Glutamatergic neuron (in vitro differentiated cells): ENCODE measurements around the gene CLRN3. TPM values are rescaled to one million over a fixed set of nuclear protein-coding genes. Genes with fewer than 3 reads are reported as not detected.

Source experiments
- DNase-seq: peaks from one replicate; pipeline ENCODE4 v3.0.0; 2022
- H3K27ac Mint-ChIP-seq: one replicate; pipeline ENCODE4 v1.8.0; 2020; ENCODE audit warnings: mild to moderate bottlenecking, mixed read lengths, inconsistent platforms; ENCODE audit not compliant: unreplicated experiment
- H3K27me3 Mint-ChIP-seq: one replicate; pipeline ENCODE4 v1.8.0; 2020; ENCODE audit warnings: mild to moderate bottlenecking, moderate library complexity, mixed read lengths, inconsistent platforms; ENCODE audit not compliant: unreplicated experiment
- H3K36me3 Mint-ChIP-seq: one replicate; pipeline ENCODE4 v1.8.0; 2020; ENCODE audit warnings: mild to moderate bottlenecking, mixed read lengths, inconsistent platforms; ENCODE audit not compliant: unreplicated experiment
- H3K4me1 Mint-ChIP-seq: one replicate; pipeline ENCODE4 v1.8.0; 2020; ENCODE audit warnings: mild to moderate bottlenecking, low read depth, mixed read lengths, inconsistent platforms; ENCODE audit not compliant: unreplicated experiment
- H3K4me3 Mint-ChIP-seq: one replicate; pipeline ENCODE4 v1.8.0; 2020; ENCODE audit warnings: mild to moderate bottlenecking, mixed read lengths, inconsistent platforms; ENCODE audit not compliant: unreplicated experiment
- H3K9me3 Mint-ChIP-seq: one replicate; pipeline ENCODE4 v1.8.0; 2020; ENCODE audit warnings: mild to moderate bottlenecking, moderate library complexity, mixed read lengths, inconsistent platforms; ENCODE audit not compliant: unreplicated experiment
- CTCF ChIP-seq: fragments of 200-600 bp; sonication (generic); IDR thresholded peaks from one replicate; pipeline ENCODE4 v1.5.0; 2021; ENCODE audit not compliant: partially characterized antibody, unreplicated experiment
- total RNA-seq: library from RNA; stranded (reverse); fragmentation: NEBNext Ultra II Directional; extraction: Animal tissue kit (Norgen Biotek cat#: 25700); gene quantifications from one replicate; pipeline ENCODE4 v1.2.1, GENCODE V29; 2021; ENCODE audit not compliant: unreplicated experiment

Gene CLRN3
- total RNA-seq, 1 donor from 2014 or later: not detected

- DNase-seq: no peak
- peaks cover 13% of the 10 kb centered on the region for H3K4me1 Mint-ChIP-seq
- H3K4me3 Mint-ChIP-seq: peak overlapping the region; percentile 49
- H3K27ac Mint-ChIP-seq: no peak overlapping the region
- H3K9me3 Mint-ChIP-seq: peaks cover 6% of the 10 kb centered on the region
- TF ChIP-seq CTCF: no peak
- peaks cover 12% of the 10 kb centered on the region for H3K36me3 Mint-ChIP-seq
- H3K27me3 Mint-ChIP-seq: peaks cover 5% of the 10 kb centered on the region
Observed at GRCh38 chr10:127908106-127908958, 15.6 kb upstream of the CLRN3 start.

GRCh38 chr10:127907411-127908105, 14.8 kb upstream of the CLRN3 start:
- peaks cover 6% of the 10 kb centered on the region for H3K9me3 Mint-ChIP-seq
- TF ChIP-seq CTCF: no peak

GRCh38 chr10:127906548-127907377, 14.0 kb upstream of the CLRN3 start, which contains the start of gene PTPRE:
Gene PTPRE, plus strand, starts transcription at chr10:127907103. Its CDS starts 133,779 bp downstream, at chr10:128040882.
- H3K27me3 Mint-ChIP-seq: peaks cover 5% of the 10 kb centered on the region
- peak; percentile 82 for DNase-seq

More at GRCh38 chr10:127907411-127908105, 14.8 kb upstream of the CLRN3 start:
- DNase-seq: peak; percentile 36
- no peak overlapping the region for H3K27ac Mint-ChIP-seq
- peaks cover 13% of the 10 kb centered on the region for H3K4me1 Mint-ChIP-seq
- peaks cover 5% of the 10 kb centered on the region for H3K27me3 Mint-ChIP-seq
- peaks cover 19% of the 10 kb centered on the region for H3K36me3 Mint-ChIP-seq
- peak overlapping the region; percentile 49 for H3K4me3 Mint-ChIP-seq

DNA sequence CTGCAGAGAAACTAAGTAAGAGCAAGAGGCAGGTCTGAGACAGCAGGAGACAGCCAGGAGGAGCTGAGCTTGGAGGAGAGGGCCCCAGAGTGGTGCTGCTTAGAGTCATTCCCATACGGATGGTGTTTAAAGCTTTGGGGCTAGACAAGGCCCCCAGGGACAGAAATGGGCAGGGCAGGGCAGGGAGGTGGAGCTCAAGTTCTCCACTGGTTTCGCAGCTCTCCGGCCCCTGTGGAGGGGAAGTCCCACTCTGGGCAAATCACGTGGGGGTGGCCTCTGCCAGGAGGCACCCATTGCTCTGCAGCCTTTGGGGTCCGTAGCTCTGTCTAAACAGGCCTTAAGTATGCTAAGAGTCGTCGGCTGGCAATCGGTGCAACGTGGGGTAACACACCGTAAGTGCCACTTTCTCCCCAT, 13.1 kb upstream of the CLRN3 start:
- Mint-ChIP-seq H3K27ac (no peak overlapping the region), H3K27me3 (peaks cover 5% of the 10 kb centered on the region), H3K4me3 (no peak overlapping the region), H3K4me1 (peaks cover 13% of the 10 kb centered on the region), H3K9me3 (peaks cover 4% of the 10 kb centered on the region), H3K36me3 (peaks cover 19% of the 10 kb centered on the region)
- DNase-seq: no peak
- no peak for TF ChIP-seq CTCF

More at GRCh38 chr10:127906548-127907377, 14.0 kb upstream of the CLRN3 start, which contains the start of gene PTPRE:
- H3K27ac Mint-ChIP-seq: no peak within 1 kb of the TSS
- peaks cover 6% of the 10 kb centered on the region for H3K9me3 Mint-ChIP-seq
- H3K4me1 Mint-ChIP-seq: peaks cover 13% of the 10 kb centered on the region
- H3K4me3 Mint-ChIP-seq: peak within 1 kb of the TSS; percentile 54
- peak; percentile 77 for TF ChIP-seq CTCF
- H3K36me3 Mint-ChIP-seq: peaks cover 19% of the 10 kb centered on the region
